GM21737 (cell line): ENCODE measurements around the gene ECSIT.

Experiments used
- ATAC-seq: cut with Tn5 transposase; IDR thresholded peaks from one replicate; pipeline ENCODE4 v1.9.1; 2021; ENCODE audit warnings: mild to moderate bottlenecking, moderate library complexity; ENCODE audit not compliant: unreplicated experiment

The ECSIT gene

DNA sequence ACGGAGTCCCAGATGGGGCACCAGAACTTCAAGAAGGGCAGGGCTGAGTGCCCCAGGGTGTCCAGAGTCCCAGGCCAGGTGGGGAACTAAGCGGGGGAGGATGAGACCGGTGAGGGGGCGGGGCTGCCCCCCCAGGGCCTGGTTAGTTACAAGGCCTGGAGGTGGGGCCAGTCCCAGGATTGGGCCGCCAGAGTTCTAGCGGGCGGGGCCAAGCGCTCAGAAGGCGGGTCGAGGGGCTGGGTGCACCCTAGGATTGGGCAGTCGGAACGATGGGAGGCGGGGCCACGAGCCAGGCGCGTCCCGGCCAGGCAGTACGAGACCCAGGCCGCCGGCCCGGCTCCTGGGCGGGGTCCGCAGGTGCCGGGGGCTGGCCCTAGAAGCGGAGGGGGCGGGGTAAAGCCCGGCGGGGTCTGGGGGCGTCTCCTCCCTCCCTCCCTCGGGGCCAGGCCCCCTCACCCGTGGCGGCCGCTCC lies 23.9 kb downstream of the ECSIT start:
- ATAC-seq, result peak; percentile 85

DNA sequence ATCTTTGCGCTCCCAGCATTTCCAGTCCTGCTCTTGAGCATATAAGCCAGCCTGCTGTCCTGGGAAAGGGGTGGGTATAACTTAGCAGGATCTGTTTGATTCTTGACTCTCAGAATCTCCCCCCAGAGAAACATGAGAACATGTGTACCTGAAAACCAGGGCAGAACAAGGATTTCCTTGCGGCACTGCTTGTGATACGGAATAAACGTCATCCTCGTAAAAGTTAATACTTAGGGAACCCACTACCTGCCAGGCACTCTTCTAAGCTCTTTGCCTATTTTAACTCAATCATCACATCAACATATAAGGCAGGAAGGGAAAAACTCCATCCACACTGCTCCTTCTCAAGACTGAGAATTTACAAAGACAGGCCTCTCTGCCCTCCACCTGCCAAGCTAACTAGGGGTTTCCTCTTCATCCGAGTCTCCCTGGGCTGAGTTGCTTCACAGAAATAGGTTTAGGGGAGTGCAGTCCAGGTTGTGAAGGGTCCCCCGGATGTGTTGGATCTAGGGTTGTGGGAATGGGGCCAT lies 24.4 kb downstream of the ECSIT start:
- ATAC-seq, result no peak

GRCh38 chr19:11499890-11500420 lies 29.0 kb downstream of the ECSIT start:
- no peak for ATAC-seq

DNA sequence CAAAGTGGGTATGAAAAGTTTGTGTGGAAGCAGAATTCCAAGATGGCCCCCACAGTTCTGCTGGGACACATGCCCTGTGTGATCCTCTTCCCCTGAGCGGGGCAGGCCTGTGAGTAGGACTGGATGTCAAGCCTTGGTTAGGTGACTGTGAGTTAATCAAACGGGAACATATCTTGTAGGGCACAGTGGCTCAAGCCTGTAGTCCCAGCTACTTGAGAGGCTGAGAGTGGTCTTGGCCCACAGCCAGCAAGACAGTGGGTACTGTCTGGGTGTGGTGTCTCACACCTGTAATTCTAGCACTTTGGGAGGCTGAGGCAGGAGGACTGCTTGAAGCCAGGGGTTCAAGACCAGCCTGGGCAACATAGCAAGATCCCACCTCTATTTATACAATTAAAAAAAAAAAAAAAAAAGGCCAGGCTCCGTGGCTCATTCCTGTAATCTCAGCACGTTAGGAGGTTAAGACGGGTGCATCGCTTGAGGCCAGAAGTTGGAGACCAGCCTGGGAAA lies 29.7 kb downstream of the ECSIT start:
- ATAC-seq, result no peak

GRCh38 chr19:11496391-11497163 lies 32.4 kb downstream of the ECSIT start:
- ATAC-seq, result no peak

DNA sequence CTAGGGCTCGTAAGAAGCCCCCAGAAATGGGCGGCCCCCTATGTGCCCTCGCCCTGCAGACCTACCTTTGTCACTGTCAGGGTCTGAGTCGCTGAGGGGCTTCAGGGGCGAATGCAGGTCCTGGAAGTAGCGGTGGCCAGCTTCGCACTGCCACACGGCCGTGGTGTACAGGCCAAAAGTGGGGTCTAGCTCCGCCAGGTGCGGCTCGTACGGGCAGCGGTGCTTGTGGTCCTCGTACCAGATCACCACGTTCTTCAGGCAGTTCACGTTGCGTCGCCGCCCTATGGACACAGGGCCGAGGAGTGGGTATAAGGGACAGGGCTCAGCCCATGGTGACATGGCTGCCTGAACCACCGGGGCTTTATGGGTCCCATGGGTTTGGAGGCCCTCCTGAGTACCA lies 33.0 kb downstream of the ECSIT start:
- ATAC-seq, result no peak

DNA sequence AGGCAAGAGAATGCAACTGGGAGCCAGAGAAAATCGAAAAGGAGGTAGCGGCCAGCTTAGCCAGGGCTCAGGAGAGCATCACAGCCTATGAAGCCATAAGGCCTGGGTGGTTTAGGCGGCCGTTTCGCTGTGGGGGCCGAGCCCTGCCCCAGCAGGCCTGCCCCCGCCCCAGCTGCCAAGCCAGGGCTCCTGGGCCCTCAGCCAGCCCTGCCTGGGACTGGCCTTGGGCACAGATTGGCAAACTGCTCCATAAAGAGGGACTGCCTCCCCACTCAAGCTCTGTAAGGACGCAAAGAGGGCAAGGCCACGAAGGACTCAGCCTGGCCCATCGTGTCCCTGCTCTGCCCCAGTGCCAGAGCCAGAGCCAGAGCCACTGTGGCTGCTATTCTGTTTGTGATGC lies 33.5 kb downstream of the ECSIT start:
- no peak for ATAC-seq

GRCh38 chr19:11494634-11495285 lies 34.2 kb downstream of the ECSIT start:
- no peak for ATAC-seq

DNA sequence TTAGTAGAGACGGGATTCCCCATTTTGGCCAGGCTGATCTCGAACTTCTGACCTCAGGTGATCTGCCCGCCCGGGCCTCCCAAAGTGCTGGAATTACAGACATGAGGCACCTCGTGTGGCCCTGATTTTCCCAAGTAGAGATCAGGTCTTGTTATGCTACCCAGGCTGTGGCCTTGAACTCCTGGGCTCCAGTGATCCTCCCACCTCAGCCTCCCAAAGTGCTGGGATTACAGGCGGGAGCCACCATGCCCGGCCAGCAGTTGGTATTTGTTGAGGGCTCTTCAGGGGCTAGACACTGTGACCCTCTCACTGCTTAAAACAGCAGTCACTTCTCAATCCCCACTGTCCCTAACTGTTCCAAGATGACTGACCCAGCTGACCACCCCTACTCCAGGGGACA lies 39.6 kb downstream of the ECSIT start:
- no peak for ATAC-seq

DNA sequence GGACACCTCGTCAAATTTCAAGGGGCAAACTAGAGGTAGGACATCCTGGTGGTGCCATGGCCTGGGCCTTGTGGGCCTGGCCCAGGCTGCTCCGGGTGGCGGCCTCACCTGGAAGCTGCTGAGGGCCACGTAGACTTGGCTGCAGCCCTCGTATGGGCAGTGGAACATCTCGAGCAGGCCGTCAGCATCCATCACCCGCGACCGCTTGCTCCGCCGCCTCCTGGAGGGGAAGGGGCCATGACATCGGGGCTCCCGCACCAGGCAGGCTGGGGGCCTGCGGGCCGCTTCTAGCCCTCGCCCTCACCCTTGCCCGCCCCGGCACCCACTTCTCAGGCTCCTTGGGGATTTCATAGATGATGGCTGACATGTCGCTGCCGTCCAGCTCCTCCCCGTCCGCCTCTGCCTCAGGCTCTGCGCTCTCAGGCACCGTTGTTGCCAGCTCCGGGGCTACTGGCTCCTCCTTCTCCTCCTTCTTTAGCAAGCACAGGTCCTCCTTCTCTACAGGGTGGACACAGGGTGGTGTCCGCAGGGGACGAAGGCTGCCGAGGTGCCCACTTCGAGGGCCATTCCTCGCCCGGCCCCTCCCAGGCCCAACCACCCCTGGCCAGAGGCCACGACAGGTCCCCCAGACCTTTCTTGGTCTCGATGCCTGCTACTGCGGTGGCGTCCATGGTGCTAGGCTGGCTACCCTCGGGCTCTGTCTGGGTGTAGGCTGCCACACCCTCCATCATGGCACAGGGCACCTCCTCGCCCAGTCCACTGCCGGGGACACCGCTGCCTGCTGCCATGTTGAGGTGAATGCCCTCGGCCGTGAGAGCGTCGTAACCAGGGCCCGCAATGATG lies 42.1 kb downstream of the ECSIT start:
- ATAC-seq, result no peak

- ATAC-seq, result no peak
Observed at GRCh38 chr19:11485245-11485837, 43.6 kb downstream of the ECSIT start.

GRCh38 chr19:11483366-11484111 lies 45.4 kb downstream of the ECSIT start:
- no peak for ATAC-seq

GRCh38 chr19:11482384-11483050 lies 46.4 kb downstream of the ECSIT start:
- ATAC-seq, result peak; percentile 57

GRCh38 chr19:11481534-11482383 lies 47.2 kb downstream of the ECSIT start:
- peak; percentile 52 for ATAC-seq

- ATAC-seq, result no peak
Observed at GRCh38 chr19:11480715-11481533, 48.0 kb downstream of the ECSIT start, which contains the start of gene ELAVL3. Gene ELAVL3, minus strand, starts transcription at chr19:11481046. Its CDS starts 438 bp downstream, at chr19:11480608.

DNA sequence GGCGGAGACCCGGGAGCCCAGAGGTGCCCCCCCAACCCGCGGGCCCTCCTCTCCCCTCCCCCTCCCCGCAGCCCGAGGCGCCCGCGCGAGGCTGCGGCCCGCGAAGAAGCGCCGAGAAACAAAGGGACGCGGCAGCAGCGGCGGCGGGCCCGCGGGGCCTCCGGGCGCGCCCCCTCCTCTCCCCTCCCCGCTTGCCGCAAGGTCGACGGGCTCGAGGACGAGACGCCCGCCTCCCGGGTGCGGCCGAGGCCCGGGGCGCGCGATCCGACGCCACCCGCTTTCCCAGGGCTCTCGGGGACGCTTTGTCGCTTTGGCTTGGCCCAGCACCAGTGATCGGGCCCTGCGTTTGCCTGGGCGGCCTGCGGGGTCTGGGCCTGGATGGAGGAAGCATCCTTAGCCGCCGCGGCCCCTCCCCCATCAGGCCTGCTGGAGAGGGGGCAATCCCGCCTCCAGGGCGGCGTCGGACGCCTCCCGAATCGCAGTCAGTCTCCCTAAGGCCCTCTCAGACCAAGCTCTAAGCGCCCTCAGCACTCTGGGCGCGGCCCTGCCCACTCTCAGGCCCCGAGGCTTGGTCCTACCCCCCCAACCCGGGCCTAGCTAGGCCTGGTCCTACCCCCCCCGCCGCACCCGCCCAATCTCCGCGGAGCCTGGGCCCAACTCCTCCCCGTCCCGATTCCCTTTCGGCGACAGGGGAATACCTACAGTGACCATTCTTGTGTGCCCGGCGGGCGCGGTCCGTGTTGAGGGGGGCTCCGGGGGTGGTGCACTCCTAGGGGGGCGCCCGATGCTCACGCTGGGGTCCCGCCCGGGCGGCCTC lies 48.8 kb downstream of the ECSIT start:
- ATAC-seq, result no peak
